Loucy (cell line): Measurements from ENCODE around the gene SLAIN2.
A peak's percentile ranks its signal among the peaks of the same experiment; 100 is the strongest.

Experiments used
- H2AFZ ChIP-seq: fragments of 200-600 bp; sonication (generic); 2 replicates; pipeline ENCODE4 v1.6.0; 2016; ENCODE audit warnings: antibody characterized with exemption, mild to moderate bottlenecking, low read length, moderate library complexity
- H3F3A ChIP-seq: fragments of 200-600 bp; 2 replicates; pipeline ENCODE4 v1.6.0; 2016; ENCODE audit warnings: antibody characterized with exemption, low read depth, mild to moderate bottlenecking
- H3K27me3 ChIP-seq: fragments of 200-600 bp; sonication (generic); 2 replicates; pipeline ENCODE4 v1.6.1; 2014; ENCODE audit warnings: low read length, mild to moderate bottlenecking; ENCODE audit not compliant: insufficient read depth, poor library complexity, severe bottlenecking
- H3K36me3 ChIP-seq: fragments of 200-600 bp; sonication (generic); 2 replicates; pipeline ENCODE4 v1.6.1; 2016; ENCODE audit warnings: low read length; ENCODE audit not compliant: insufficient read depth
- H3K4me1 ChIP-seq: fragments of 200-600 bp; sonication (generic); 2 replicates; pipeline ENCODE4 v1.5.1; 2014; ENCODE audit warnings: low read length, mild to moderate bottlenecking; ENCODE audit not compliant: insufficient read depth, poor library complexity, severe bottlenecking
- H3K4me2 ChIP-seq: fragments of 200-600 bp; sonication (generic); 2 replicates; pipeline ENCODE4 v1.6.0; 2014; ENCODE audit warnings: antibody characterized with exemption, low read length, low read depth, mild to moderate bottlenecking; ENCODE audit not compliant: poor library complexity, severe bottlenecking
- H3K4me3 ChIP-seq: fragments of 200-600 bp; sonication (generic); 2 replicates; pipeline ENCODE4 v1.5.1; 2014; ENCODE audit warnings: low read length, mild to moderate bottlenecking, mixed read lengths; ENCODE audit not compliant: poor library complexity, severe bottlenecking
- H3K79me2 ChIP-seq: fragments of 200-600 bp; sonication (generic); 2 replicates; pipeline ENCODE4 v1.6.1; 2014; ENCODE audit warnings: low read length; ENCODE audit not compliant: insufficient read depth
- H3K9ac ChIP-seq: fragments of 200-600 bp; sonication (generic); 2 replicates; pipeline ENCODE4 v1.6.0; 2014; ENCODE audit warnings: mild to moderate bottlenecking, low read depth, low read length, moderate library complexity; ENCODE audit not compliant: poor library complexity, severe bottlenecking
- H3K9me2 ChIP-seq: fragments of 200-600 bp; sonication (generic); replicated peaks from 2 replicates; pipeline ENCODE4 v1.6.1; 2016; ENCODE audit warnings: low read depth, low read length, mixed read lengths
- H3K9me3 ChIP-seq: fragments of 200-600 bp; sonication (generic); 2 replicates; pipeline ENCODE4 v1.6.1; 2014; ENCODE audit warnings: mild to moderate bottlenecking, antibody characterized with exemption, low read length, low read depth; ENCODE audit not compliant: insufficient read depth
- H4K20me1 ChIP-seq: fragments of 200-600 bp; sonication (generic); 2 replicates; pipeline ENCODE4 v1.6.0; 2014; ENCODE audit warnings: antibody characterized with exemption, low read length, mild to moderate bottlenecking; ENCODE audit not compliant: insufficient read depth, poor library complexity, severe bottlenecking
- EZH2phosphoT487 ChIP-seq: fragments of 200-600 bp; IDR thresholded peaks from 2 replicates; pipeline ENCODE4 v1.6.1; 2018; ENCODE audit warnings: antibody characterized with exemption, mild to moderate bottlenecking, moderate library complexity, borderline replicate concordance
- TF ChIP-seq, protein P1 (sequence below): fragments of 200-600 bp; sonication (generic); conservative IDR thresholded peaks from 2 replicates; pipeline ENCODE4 v1.5.1; 2014; ENCODE audit warnings: mild to moderate bottlenecking, antibody characterized with exemption, low read length

Gene SLAIN2

DNA sequence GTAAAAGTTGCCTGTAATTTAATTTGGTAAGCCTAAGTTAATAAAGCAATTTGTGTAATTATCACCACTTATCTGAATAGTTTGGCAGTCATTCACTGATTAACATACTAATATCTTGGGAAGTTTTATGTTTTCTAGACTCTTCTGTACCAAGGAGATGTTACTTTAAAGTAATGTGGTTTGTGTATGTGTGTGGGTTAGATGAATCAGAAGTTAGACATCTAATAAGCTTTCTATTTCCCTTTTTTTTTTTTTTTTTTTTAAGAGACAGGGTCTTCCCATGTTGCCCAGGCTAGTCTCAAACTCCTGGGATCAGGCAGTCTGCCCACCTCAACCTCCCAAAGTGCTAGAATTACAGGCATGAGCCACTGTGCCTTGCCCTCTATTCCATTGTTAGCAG lies 5.3 kb downstream of the SLAIN2 start:
- Histone ChIP-seq H3K4me3 (peak overlapping the region; percentile 90), H3F3A (0 out of 2 replicates have a peak, but pooled peaks cover 1% of the 10 kb centered on the region), H3K4me1 (peaks cover 69% of the 10 kb centered on the region), H3K27me3 (no peaks in the 10 kb centered on the region), H3K36me3 (no peaks in the 10 kb centered on the region), H3K4me2 (peak overlapping the region; percentile 94), H4K20me1 (peaks cover 81% of the 10 kb centered on the region), H3K9me2 (no peaks in the 10 kb centered on the region), H2AFZ (no peak overlapping the region), H3K9ac (peak overlapping the region; percentile 92), H3K9me3 (no peaks in the 10 kb centered on the region), H3K79me2 (peaks cover 97% of the 10 kb centered on the region)
- TF ChIP-seq EZH2phosphoT487, result no peak
- TF ChIP-seq, protein P1, sequence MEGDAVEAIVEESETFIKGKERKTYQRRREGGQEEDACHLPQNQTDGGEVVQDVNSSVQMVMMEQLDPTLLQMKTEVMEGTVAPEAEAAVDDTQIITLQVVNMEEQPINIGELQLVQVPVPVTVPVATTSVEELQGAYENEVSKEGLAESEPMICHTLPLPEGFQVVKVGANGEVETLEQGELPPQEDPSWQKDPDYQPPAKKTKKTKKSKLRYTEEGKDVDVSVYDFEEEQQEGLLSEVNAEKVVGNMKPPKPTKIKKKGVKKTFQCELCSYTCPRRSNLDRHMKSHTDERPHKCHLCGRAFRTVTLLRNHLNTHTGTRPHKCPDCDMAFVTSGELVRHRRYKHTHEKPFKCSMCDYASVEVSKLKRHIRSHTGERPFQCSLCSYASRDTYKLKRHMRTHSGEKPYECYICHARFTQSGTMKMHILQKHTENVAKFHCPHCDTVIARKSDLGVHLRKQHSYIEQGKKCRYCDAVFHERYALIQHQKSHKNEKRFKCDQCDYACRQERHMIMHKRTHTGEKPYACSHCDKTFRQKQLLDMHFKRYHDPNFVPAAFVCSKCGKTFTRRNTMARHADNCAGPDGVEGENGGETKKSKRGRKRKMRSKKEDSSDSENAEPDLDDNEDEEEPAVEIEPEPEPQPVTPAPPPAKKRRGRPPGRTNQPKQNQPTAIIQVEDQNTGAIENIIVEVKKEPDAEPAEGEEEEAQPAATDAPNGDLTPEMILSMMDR, result no peak

DNA sequence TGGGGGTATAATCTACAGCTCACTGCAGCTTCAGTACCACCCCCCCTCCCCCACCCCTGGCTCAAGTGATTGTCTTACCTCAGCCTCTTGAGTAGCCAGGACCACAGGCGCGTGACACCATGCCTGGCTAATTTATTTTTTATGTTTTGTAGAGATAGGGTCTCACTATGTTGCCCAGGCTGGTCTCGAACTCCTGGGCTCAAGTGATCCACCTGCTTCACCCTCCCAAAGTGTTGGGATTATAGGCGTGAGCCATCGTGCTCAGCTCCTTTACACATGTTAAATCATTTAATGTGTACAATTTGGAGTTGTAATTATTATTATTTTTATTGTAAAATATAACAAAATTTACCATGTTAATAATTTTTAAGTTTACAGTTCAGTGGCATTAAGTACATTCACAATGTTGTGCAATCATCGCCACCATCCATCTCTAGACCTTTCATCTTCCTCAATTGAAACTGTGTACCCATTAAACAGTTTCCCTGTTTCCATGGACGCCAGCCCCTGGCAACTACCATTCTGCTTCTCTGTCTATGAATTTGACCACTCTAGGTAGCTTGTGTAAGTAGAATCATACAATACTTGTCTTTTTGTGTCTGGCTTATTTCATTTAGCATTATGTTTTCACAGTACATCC lies 6.1 kb downstream of the SLAIN2 start:
- Histone ChIP-seq H3K4me2 (peak overlapping the region; percentile 94), H3K27me3 (no peaks in the 10 kb centered on the region), H3K9ac (no peak overlapping the region), H3K79me2 (peaks cover 100% of the 10 kb centered on the region), H3F3A (no peaks in the 10 kb centered on the region), H3K4me3 (no peak overlapping the region), H3K9me3 (0 out of 2 replicates have a peak, but pooled peaks cover 3% of the 10 kb centered on the region), H4K20me1 (peaks cover 77% of the 10 kb centered on the region), H3K9me2 (no peaks in the 10 kb centered on the region), H2AFZ (no peak overlapping the region), H3K4me1 (peaks cover 65% of the 10 kb centered on the region), H3K36me3 (peaks cover 8% of the 10 kb centered on the region; the same call in 1 of the 2 replicates)
- TF ChIP-seq EZH2phosphoT487, result no peak
- TF ChIP-seq, protein P1, result no peak

DNA sequence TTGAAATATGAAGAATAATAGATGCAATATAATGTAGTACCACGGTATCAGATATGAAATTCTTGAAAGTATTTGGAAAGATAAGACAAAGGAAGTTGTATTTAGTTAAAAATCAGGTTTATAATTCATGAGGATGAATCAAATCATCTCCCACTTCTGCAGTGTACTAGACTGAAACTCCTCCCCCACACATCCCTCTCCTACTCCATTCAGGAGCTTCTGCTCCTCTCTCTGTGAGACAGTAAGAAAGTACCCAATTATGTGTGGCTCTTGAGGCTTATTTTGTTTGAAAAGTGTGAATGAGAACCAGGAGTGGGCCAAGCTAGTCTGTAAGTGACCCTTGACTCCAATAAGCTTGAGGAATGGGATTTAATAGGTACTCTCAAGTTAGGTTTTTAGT lies 9.5 kb downstream of the SLAIN2 start:
- TF ChIP-seq, protein P1, result no peak
- TF ChIP-seq EZH2phosphoT487, result no peak
- H2AFZ ChIP-seq, result no peak overlapping the region
- peak overlapping the region; percentile 32 for H3K4me2 ChIP-seq
- peaks cover 99% of the 10 kb centered on the region for H3K79me2 ChIP-seq
- no peak overlapping the region for H3K4me3 ChIP-seq
- no peaks in the 10 kb centered on the region for H3K27me3 ChIP-seq
- H4K20me1 ChIP-seq, result peaks cover 45% of the 10 kb centered on the region
- no peaks in the 10 kb centered on the region for H3K9me2 ChIP-seq
- 0 out of 2 replicates have a peak, but pooled peaks cover 5% of the 10 kb centered on the region for H3K9me3 ChIP-seq
- H3K9ac ChIP-seq, result no peak overlapping the region
- H3K36me3 ChIP-seq, result peaks cover 16% of the 10 kb centered on the region; the same call in 1 of the 2 replicates
- no peaks in the 10 kb centered on the region for H3F3A ChIP-seq
- peaks cover 37% of the 10 kb centered on the region for H3K4me1 ChIP-seq
